Measurements from ENCODE around the gene SLC46A1.

DNA sequence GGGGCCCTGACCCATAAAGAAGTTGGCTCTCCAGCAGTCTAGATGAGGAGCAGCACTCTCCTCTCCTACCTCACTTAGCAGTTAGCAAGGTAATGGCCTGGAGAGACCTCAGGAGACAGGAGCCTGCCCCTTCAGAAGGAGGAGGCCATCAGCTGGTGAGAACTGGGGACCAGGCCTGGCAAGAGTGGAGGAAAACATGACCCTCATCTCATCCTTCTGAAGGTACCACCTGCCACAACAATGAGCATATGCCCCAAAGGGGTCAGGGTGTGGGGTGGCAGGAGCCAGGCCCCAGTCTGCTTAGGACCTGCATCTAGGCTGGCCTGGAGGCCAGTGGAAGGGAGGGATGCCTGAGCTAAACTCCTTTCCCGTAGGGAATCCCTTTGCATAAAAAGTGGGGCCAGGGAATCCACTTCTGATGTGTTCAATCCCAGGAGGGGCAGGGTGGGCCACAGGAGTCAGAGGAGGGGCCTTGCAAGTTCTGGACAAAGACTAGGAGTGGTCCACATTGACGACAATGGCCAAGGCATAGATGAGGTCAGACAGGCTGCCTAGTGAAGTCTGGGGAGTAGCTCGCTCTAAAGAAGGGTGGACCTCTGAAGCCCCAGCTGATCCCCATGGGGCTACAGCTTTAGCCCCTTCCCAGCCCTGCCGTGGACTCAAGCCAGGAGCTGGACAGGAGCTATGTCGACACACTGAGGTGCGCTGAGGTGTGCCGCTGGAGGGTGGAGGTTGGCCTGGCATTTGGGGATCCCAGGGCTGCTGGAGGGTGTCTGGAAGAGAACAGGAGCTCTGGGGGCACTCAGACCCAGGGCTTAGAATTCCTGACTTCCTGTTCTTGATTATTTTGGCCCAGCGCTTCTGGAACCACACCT is 42.0 kb downstream of the SLC46A1 start:
- TF ChIP-seq, protein P1, sequence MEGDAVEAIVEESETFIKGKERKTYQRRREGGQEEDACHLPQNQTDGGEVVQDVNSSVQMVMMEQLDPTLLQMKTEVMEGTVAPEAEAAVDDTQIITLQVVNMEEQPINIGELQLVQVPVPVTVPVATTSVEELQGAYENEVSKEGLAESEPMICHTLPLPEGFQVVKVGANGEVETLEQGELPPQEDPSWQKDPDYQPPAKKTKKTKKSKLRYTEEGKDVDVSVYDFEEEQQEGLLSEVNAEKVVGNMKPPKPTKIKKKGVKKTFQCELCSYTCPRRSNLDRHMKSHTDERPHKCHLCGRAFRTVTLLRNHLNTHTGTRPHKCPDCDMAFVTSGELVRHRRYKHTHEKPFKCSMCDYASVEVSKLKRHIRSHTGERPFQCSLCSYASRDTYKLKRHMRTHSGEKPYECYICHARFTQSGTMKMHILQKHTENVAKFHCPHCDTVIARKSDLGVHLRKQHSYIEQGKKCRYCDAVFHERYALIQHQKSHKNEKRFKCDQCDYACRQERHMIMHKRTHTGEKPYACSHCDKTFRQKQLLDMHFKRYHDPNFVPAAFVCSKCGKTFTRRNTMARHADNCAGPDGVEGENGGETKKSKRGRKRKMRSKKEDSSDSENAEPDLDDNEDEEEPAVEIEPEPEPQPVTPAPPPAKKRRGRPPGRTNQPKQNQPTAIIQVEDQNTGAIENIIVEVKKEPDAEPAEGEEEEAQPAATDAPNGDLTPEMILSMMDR (IDR thresholded peaks at IDR 0.05): no peak
- TF ChIP-seq POLR2A (IDR thresholded peaks at IDR 0.05): no peak
